Measurements from ENCODE around the gene WAPL. TPM values are rescaled to one million over a fixed set of nuclear protein-coding genes. Genes with fewer than 3 reads are reported as not detected.

The WAPL gene
- polyA plus RNA-seq, 1 donor (not counting 4 experiments of a cell fraction or from before 2014, with no cell fraction given): 26.2 TPM

DNA sequence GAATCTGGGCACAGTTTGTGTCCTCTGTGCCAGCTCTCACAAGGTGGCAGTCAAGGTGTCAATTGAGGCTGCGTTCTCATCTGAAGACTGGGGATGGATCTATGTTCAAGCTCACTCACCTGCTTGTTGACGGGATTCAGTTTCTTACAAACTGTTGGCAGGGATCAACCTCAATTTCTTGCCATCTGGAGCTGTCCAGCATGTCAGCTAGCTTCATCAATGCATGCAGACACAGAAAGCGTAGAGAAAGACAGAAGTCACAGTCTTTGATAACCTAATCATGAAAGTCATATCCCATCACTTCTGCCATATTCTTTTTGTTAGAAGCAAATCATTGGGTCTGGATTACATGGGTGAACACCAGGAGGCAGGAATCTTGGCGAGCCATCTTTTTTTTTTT lies 32.0 kb upstream of the WAPL start:
- H3K27me3 ChIP-seq (ENCODE audit: control insufficient read depth, extremely low read depth, insufficient read depth, low read length): no peaks in the 10 kb centered on the region
- no peak overlapping the region for H3K27ac ChIP-seq (ENCODE audit: control insufficient read depth, insufficient read depth, low read length)
- H3K9me1 ChIP-seq (ENCODE audit: control insufficient read depth, extremely low read depth, insufficient read depth, low read length): no peaks in the 10 kb centered on the region
- FAIRE-seq (no peak), DNase-seq (ENCODE audit: low read depth, low spot score) (no peak)
- H3K4me1 ChIP-seq (ENCODE audit: control insufficient read depth, extremely low read depth, insufficient read depth, low read length): peaks cover 4% of the 10 kb centered on the region
- H4K20me1 ChIP-seq (ENCODE audit: control insufficient read depth, extremely low read depth, insufficient read depth, low read length): no peaks in the 10 kb centered on the region
- no peaks in the 10 kb centered on the region for H3K79me2 ChIP-seq (ENCODE audit: control insufficient read depth, insufficient read depth, low read length)
- no peaks in the 10 kb centered on the region for H3K36me3 ChIP-seq (ENCODE audit: control insufficient read depth in 2 of 2, extremely low read depth in 1 of 2, insufficient read depth in 2 of 2, low read length in 2 of 2)
- H3K9me3 ChIP-seq (ENCODE audit: control insufficient read depth, low read depth, low read length): no peaks in the 10 kb centered on the region
- TF ChIP-seq EZH2 (IDR thresholded peaks at IDR 0.05; ENCODE audit: low read length): no peak
- TF ChIP-seq, protein P1, sequence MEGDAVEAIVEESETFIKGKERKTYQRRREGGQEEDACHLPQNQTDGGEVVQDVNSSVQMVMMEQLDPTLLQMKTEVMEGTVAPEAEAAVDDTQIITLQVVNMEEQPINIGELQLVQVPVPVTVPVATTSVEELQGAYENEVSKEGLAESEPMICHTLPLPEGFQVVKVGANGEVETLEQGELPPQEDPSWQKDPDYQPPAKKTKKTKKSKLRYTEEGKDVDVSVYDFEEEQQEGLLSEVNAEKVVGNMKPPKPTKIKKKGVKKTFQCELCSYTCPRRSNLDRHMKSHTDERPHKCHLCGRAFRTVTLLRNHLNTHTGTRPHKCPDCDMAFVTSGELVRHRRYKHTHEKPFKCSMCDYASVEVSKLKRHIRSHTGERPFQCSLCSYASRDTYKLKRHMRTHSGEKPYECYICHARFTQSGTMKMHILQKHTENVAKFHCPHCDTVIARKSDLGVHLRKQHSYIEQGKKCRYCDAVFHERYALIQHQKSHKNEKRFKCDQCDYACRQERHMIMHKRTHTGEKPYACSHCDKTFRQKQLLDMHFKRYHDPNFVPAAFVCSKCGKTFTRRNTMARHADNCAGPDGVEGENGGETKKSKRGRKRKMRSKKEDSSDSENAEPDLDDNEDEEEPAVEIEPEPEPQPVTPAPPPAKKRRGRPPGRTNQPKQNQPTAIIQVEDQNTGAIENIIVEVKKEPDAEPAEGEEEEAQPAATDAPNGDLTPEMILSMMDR (optimal IDR thresholded peaks at IDR 0.05 in 1 of 3, IDR thresholded peaks at IDR 0.05 in 1 of 3, conservative IDR thresholded peaks at IDR 0.05 in 1 of 3; ENCODE audit: extremely low read depth in 1 of 3, insufficient read depth in 2 of 3, low read length in 3 of 3): no peak
- H3K9ac ChIP-seq (ENCODE audit: control insufficient read depth, extremely low read depth, insufficient read depth, low read length): no peak overlapping the region
- H3K4me2 ChIP-seq (ENCODE audit: control insufficient read depth, extremely low read depth, insufficient read depth, low read depth, low read length): no peak overlapping the region
- no peak overlapping the region for H3K4me3 ChIP-seq (ENCODE audit: control insufficient read depth in 2 of 3, extremely low read depth in 1 of 3, insufficient read depth in 2 of 3, low read depth in 1 of 3, low read length in 3 of 3)
- dilution Hi-C loops (cut with MboI; ENCODE audit: extremely low pct_ligation_motif_present, low sequenced_read_pairs): no loop called here
- no peak overlapping the region for H2AFZ ChIP-seq (ENCODE audit: control insufficient read depth, low read length)

DNA sequence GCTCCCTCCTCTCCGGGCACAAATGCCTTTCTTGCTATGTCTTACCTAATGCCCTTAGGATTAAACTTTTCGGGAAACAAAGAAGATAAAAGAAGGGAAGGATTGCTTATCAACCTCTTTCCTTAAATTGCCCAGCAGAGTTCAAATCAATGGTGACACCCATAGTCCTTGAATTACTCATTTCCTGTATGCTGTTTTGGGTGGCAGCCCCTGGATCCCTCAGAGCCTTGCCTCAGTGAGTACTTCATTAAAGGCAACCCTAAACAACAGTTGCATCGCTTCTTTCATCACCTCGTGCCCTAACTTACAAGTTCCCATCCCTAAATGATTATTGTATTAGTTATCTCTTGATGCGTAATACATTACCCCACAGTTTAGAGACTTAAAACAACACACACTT lies 31.6 kb upstream of the WAPL start:
- H3K9me1 ChIP-seq (ENCODE audit: control insufficient read depth, extremely low read depth, insufficient read depth, low read length): no peaks in the 10 kb centered on the region
- dilution Hi-C loops (cut with MboI; ENCODE audit: extremely low pct_ligation_motif_present, low sequenced_read_pairs): no loop called here
- H3K9ac ChIP-seq (ENCODE audit: control insufficient read depth, extremely low read depth, insufficient read depth, low read length): no peak overlapping the region
- no peaks in the 10 kb centered on the region for H3K9me3 ChIP-seq (ENCODE audit: control insufficient read depth, low read depth, low read length)
- H3K4me3 ChIP-seq (ENCODE audit: control insufficient read depth in 2 of 3, extremely low read depth in 1 of 3, insufficient read depth in 2 of 3, low read depth in 1 of 3, low read length in 3 of 3): no peak overlapping the region
- H3K4me1 ChIP-seq (ENCODE audit: control insufficient read depth, extremely low read depth, insufficient read depth, low read length): peaks cover 4% of the 10 kb centered on the region
- no peak overlapping the region for H3K27ac ChIP-seq (ENCODE audit: control insufficient read depth, insufficient read depth, low read length)
- H3K36me3 ChIP-seq (ENCODE audit: control insufficient read depth in 2 of 2, extremely low read depth in 1 of 2, insufficient read depth in 2 of 2, low read length in 2 of 2): no peaks in the 10 kb centered on the region
- FAIRE-seq (no peak), DNase-seq (ENCODE audit: low read depth, low spot score) (no peak)
- no peak overlapping the region for H2AFZ ChIP-seq (ENCODE audit: control insufficient read depth, low read length)
- no peaks in the 10 kb centered on the region for H3K79me2 ChIP-seq (ENCODE audit: control insufficient read depth, insufficient read depth, low read length)
- H4K20me1 ChIP-seq (ENCODE audit: control insufficient read depth, extremely low read depth, insufficient read depth, low read length): no peaks in the 10 kb centered on the region
- H3K4me2 ChIP-seq (ENCODE audit: control insufficient read depth, extremely low read depth, insufficient read depth, low read depth, low read length): no peak overlapping the region
- no peak for TF ChIP-seq EZH2 (IDR thresholded peaks at IDR 0.05; ENCODE audit: low read length)
- TF ChIP-seq, protein P1 (optimal IDR thresholded peaks at IDR 0.05 in 1 of 3, IDR thresholded peaks at IDR 0.05 in 1 of 3, conservative IDR thresholded peaks at IDR 0.05 in 1 of 3; ENCODE audit: extremely low read depth in 1 of 3, insufficient read depth in 2 of 3, low read length in 3 of 3): no peak
- no peaks in the 10 kb centered on the region for H3K27me3 ChIP-seq (ENCODE audit: control insufficient read depth, extremely low read depth, insufficient read depth, low read length)

Measured in keratinocyte (primary cell).